Upper lobe of left lung (tissue), 6 donors: ENCODE results near the gene SAMSN1. TPM values are rescaled to one million over a fixed set of nuclear protein-coding genes. Genes with fewer than 3 reads are reported as not detected.

Experiments
- ATAC-seq, 2 donors: fragments of 200-7000 bp; cut with Tn5 transposase; one replicate each; pipeline ENCODE4 v1.9.1; 2022; ENCODE audit warnings: mild to moderate bottlenecking in 2 of 2, moderate library complexity in 2 of 2; ENCODE audit not compliant: low FRiP score in 2 of 2
- DNase-seq, 2 donors: peaks; one replicate each; pipeline ENCODE4 v3.0.0-alpha.2; 2019 to 2020
- H3K27ac ChIP-seq, 4 donors: fragments of 200-600 bp; sonication (generic); one replicate each; pipeline ENCODE4 v1.5.1; 2016 to 2019
- H3K27me3 ChIP-seq, 4 donors: fragments of 200-600 bp; sonication (generic); one replicate each; pipeline ENCODE4 v1.5.1; 2017 to 2019
- H3K36me3 ChIP-seq, 4 donors: fragments of 200-600 bp; sonication (generic); one replicate each; pipeline ENCODE4 v1.5.1; 2016 to 2019
- H3K4me1 ChIP-seq, 4 donors: fragments of 200-600 bp; sonication (generic); one replicate each; pipeline ENCODE4 v1.5.1; 2018 to 2019
- H3K4me3 ChIP-seq, 4 donors: fragments of 200-600 bp; sonication (generic); one replicate each; pipeline ENCODE4 v1.5.1; 2017 to 2019; ENCODE audit warnings: mild to moderate bottlenecking in 2 of 4, moderate library complexity in 1 of 4
- H3K9me3 ChIP-seq, 4 donors: fragments of 200-600 bp; sonication (generic); one replicate each; pipeline ENCODE4 v1.5.1; 2018 to 2019
- EP300 ChIP-seq, 4 donors: sonication (generic); formaldehyde crosslinking; IDR thresholded peaks; one replicate each; pipeline ENCODE4 v1.5.1; 2017; ENCODE audit warnings: antibody characterized with exemption in 4 of 4, control low read depth in 2 of 4
- POLR2A ChIP-seq, 4 donors: fragments of 450-650 bp; IDR thresholded peaks; one replicate each; pipeline ENCODE4 v1.5.1; 2016 to 2017; ENCODE audit warnings: antibody characterized with exemption in 4 of 4, mild to moderate bottlenecking in 2 of 4
- POLR2AphosphoS5 ChIP-seq, 2 donors: sonication (generic); formaldehyde crosslinking; IDR thresholded peaks; one replicate each; pipeline ENCODE4 v1.5.1; 2017; ENCODE audit warnings: antibody characterized with exemption in 2 of 2
- WGBS, 2 donors: methylation state at CpG; one replicate each; pipeline ENCODE4 v1.1.5; 2017 to 2018; 5-methylcytosine and 5-hydroxymethylcytosine counted together
- total RNA-seq, 6 donors: library from RNA; depleted of rRNA in 4 of 6; stranded (reverse); fragments of >200 nt in 4 of 6; gene quantifications; one replicate each; pipeline versions ENCODE4 v1.1.0 to v1.2.1, GENCODE V29; 2016 to 2021
- TF ChIP-seq, protein P1 (sequence below), 6 experiments: fragments of 450-650 bp in 4 of 6; fragments of 200-600 bp in 2 of 6; sonication (generic) in 2 of 6; IDR thresholded peaks; one replicate each; pipeline ENCODE4 v1.5.1; 2016 to 2019; ENCODE audit warnings: antibody characterized with exemption in 6 of 6
- donor health status: DM: no; HTN: no; CAD: no; lungs with moderate emphysema.
- donor health status: DM: no; HTN: yes; CAD: no; lungs with severe emphysema.

Gene SAMSN1
- total RNA-seq, 6 donors from 2014 or later = 16.4 to 29.3 (median 20.3) TPM

GRCh38 chr21:14491269-14491681 is 54.8 kb downstream of the SAMSN1 start:
- TF ChIP-seq POLR2AphosphoS5 (IDR thresholded peaks at IDR 0.05) (no peak), EP300 (IDR thresholded peaks at IDR 0.05) (no peak), POLR2A (IDR thresholded peaks at IDR 0.05) (no peak)
- TF ChIP-seq, protein P1, sequence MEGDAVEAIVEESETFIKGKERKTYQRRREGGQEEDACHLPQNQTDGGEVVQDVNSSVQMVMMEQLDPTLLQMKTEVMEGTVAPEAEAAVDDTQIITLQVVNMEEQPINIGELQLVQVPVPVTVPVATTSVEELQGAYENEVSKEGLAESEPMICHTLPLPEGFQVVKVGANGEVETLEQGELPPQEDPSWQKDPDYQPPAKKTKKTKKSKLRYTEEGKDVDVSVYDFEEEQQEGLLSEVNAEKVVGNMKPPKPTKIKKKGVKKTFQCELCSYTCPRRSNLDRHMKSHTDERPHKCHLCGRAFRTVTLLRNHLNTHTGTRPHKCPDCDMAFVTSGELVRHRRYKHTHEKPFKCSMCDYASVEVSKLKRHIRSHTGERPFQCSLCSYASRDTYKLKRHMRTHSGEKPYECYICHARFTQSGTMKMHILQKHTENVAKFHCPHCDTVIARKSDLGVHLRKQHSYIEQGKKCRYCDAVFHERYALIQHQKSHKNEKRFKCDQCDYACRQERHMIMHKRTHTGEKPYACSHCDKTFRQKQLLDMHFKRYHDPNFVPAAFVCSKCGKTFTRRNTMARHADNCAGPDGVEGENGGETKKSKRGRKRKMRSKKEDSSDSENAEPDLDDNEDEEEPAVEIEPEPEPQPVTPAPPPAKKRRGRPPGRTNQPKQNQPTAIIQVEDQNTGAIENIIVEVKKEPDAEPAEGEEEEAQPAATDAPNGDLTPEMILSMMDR (IDR thresholded peaks at IDR 0.05) = no peak
- Histone ChIP-seq H3K27me3 (no peaks in the 10 kb centered on the region), H3K36me3 (no peaks in the 10 kb centered on the region), H3K27ac (no peak overlapping the region), H3K9me3 (no peaks in the 10 kb centered on the region), H3K4me3 (no peak overlapping the region), H3K4me1 (no peaks in the 10 kb centered on the region)
- no peak for ATAC-seq
- DNase-seq = no peak
- 95 to 100% methylated on average over 1 of the region's 1 CpG for WGBS, 2 donors

DNA sequence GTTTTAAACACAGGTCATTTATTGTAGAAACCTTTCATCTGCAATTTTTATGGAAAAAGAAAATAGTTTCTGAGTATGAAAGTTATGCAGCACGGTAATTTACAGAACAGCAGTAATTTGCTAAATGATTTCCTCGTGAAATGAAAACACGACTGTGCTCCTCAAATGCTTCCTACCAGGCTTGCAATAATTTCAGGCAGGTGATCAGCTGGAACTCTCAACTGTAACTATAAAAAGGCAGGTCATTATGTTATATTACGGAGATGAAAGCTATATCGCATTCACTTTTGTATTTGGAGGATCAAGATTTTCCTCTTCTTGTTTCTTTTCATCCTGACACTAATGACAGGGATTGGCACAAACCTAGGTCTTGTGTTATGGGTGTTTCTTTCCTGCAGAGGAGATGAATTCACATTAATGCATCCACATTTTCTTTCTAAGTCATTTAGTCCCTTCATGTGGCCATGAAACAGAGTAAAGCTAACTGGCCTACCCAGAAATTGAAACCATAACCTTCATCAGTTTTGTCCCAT is 57.4 kb downstream of the SAMSN1 start:
- ATAC-seq (no peak), DNase-seq (no peak)
- H3K4me1 ChIP-seq = no peaks in the 10 kb centered on the region
- TF ChIP-seq, protein P1 (IDR thresholded peaks at IDR 0.05) = no peak
- TF ChIP-seq EP300 (IDR thresholded peaks at IDR 0.05) (no peak), POLR2AphosphoS5 (IDR thresholded peaks at IDR 0.05) (no peak), POLR2A (IDR thresholded peaks at IDR 0.05) (no peak)
- no peak overlapping the region for H3K27ac ChIP-seq
- H3K4me3 ChIP-seq = no peak overlapping the region
- 83 to 90% methylated on average over 5 of the region's 5 CpGs for WGBS, 2 donors
- H3K9me3 ChIP-seq = no peaks in the 10 kb centered on the region
- no peaks in the 10 kb centered on the region for H3K36me3 ChIP-seq
- H3K27me3 ChIP-seq = no peaks in the 10 kb centered on the region

DNA sequence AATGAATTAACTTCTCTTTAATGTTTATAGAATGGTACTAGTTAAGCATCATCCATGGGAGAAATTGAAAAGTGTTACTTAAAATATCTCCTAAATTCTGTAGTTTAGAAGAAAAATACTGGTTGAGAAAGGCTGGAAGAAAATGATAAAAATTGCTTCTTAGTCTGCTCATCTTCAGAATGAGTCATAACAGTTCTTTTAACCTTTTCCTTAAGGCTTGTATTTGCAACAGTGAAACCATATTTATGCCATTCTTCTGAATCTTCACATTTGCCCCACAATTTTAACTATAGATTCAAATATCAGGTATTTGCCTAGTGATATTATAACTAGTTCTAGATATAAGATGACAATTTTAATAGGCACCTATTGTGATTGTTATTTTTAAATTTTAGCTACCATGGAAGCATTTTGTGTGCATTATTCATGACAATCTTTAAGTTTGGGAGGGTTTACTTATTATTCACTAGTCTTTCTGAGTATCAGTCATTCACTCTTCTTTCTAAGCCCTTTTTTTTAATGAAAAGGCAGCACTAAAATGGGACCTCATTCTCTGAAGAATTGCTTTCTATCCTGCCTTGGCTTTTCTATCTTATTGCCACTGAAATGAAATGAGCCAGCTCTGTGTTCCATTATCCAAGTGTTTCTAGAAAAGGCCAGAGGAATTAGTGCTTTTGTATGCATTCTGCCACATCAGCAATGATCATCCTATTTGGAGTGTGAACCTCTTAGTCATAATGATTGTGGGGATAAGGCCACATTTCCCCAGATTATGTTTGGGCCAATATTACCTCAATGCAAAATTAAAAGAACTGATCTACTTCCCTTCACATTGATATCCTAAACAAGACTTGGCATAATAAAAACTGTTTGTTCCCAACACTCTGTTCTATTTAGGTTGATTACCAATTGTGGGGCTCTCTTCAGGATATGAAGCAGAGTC is 58.4 kb downstream of the SAMSN1 start:
- H3K36me3 ChIP-seq = no peaks in the 10 kb centered on the region
- H3K4me3 ChIP-seq = no peak overlapping the region
- ATAC-seq (no peak), DNase-seq (no peak)
- no peak overlapping the region for H3K27ac ChIP-seq
- H3K9me3 ChIP-seq = no peaks in the 10 kb centered on the region
- no peaks in the 10 kb centered on the region for H3K27me3 ChIP-seq
- H3K4me1 ChIP-seq = no peaks in the 10 kb centered on the region
- TF ChIP-seq POLR2A (IDR thresholded peaks at IDR 0.05) (no peak), POLR2AphosphoS5 (IDR thresholded peaks at IDR 0.05) (no peak), EP300 (IDR thresholded peaks at IDR 0.05) (no peak)
- TF ChIP-seq, protein P1 (IDR thresholded peaks at IDR 0.05) = no peak

DNA sequence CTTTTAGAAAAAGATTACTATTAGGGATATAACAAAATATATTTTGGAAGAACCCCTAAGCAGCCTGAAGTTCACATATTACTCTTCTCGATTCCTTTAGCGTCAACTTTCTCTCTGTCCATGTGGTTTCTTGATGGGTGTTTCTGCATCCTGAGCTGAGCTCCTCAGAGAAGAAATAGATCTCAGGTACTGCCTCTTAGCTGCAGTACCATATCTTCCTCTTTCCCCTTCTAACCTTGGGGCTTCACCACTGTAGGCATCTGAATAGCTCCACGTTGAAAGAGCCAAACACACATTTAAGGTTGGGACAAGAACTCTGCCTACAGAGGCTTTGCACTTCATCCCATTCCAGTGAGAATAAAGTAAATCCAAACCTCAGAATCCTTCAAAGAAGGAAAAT is 59.2 kb downstream of the SAMSN1 start:
- H3K36me3 ChIP-seq = no peaks in the 10 kb centered on the region
- H3K4me3 ChIP-seq = no peak overlapping the region
- no peaks in the 10 kb centered on the region for H3K9me3 ChIP-seq
- DNase-seq = no peak
- ATAC-seq = no peak
- no peak for TF ChIP-seq EP300 (IDR thresholded peaks at IDR 0.05)
- TF ChIP-seq, protein P1 (IDR thresholded peaks at IDR 0.05) = no peak
- no peak for TF ChIP-seq POLR2A (IDR thresholded peaks at IDR 0.05)
- no peak for TF ChIP-seq POLR2AphosphoS5 (IDR thresholded peaks at IDR 0.05)
- H3K27ac ChIP-seq = no peak overlapping the region
- WGBS, 2 donors = 83 to 87% methylated on average over 3 of the region's 3 CpGs
- no peaks in the 10 kb centered on the region for H3K27me3 ChIP-seq
- no peaks in the 10 kb centered on the region for H3K4me1 ChIP-seq
